Activated CD8-positive, alpha-beta memory T cell treated with anti-CD3 and anti-CD28 coated beads, Interleukin-2, amount 50 U/mL, for 24 hours (primary cell): ENCODE measurements around the gene LSAMP.

Experiments used
- DNase-seq: peaks from one replicate; pipeline ENCODE4 v3.0.0-alpha.2; 2020; ENCODE audit errors: extremely low read depth

Gene LSAMP

DNA sequence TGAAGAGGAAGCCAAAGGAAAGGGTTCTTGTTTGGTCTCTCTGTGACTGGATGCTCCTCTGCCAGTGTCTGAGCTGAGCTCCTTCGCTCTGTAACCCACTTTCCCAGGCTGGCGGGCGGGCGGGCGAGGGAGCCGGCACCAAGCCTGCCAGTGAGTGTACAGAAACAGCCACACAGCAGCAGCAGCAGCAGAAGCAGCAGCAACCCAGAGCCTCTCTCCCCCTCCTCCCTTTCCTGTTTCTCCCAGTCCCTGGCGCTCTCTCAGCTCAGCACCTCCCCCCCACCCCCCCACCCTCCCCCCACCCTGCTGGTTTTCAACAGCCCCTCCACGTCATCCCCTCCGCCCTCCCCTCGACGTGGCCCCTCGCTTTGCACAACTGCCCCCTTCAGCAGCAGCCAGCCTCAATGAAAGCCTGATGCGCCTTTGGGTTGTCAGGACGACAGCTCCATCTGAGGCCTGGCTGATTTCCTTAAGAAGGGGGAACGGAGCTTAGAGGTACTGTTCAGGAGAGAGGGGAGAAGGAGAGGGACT is at the start of gene LSAMP:
Gene LSAMP (minus strand): TSS at position 177 of the 531 bp plus-strand sequence.
- DNase-seq: no peak

DNA sequence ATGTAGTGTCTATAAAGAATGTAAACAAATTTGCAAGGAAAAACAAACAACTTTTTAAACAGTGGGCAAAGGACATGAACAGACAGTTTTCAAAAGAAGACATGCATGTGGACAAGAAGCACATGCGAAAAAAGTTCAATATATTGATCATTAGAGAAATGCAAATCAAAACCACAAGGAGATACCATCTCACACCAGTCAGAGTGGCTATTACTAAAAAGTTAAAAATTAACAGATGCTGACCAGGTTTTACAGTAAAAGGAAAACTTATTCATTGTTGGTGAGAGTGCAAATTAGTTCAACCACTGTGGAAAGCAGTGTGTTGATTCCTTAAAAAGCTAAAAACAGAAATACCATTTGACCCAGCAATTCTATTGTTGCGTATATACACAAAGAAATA is 47.1 kb upstream of the LSAMP start:
- no peak for DNase-seq

DNA sequence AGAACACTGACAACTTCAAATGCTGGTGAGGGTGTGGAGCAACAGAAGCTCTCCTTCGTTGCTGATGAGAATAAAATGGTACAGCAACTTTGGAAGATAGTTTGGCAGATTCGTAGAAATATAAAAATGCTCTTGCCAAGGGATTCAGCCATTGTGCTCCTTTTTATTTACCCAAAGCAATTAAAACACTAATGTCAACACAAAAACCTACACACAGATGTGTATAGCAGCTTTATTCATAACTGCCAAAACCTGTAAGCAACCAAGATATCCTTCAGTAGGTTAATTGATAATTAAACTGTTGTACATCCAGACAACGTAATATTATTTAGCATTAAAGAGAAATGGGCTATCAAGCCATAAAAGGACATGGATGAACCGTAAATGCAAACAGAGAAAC is 37.8 kb upstream of the LSAMP start:
- DNase-seq: no peak

DNA sequence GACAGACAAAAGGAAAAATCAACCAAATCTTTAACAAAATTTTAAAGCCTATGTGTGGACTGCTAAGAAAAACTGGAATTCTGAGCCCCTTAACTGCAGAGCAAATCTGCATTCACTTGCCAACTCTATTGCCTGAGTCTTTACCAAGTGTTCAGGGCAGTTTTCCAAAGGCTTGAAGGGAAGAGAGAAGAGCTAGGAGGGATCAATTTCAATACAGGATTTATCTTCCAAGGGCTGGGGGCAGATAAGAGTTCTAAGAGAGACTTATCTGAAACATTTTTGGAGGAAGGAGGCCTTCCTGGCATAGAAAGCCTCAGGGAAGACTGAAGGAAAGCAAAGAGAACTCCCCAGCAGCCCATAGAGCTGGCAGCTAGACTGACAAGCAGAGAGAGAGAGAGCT is 31.4 kb upstream of the LSAMP start:
- DNase-seq: no peak

DNA sequence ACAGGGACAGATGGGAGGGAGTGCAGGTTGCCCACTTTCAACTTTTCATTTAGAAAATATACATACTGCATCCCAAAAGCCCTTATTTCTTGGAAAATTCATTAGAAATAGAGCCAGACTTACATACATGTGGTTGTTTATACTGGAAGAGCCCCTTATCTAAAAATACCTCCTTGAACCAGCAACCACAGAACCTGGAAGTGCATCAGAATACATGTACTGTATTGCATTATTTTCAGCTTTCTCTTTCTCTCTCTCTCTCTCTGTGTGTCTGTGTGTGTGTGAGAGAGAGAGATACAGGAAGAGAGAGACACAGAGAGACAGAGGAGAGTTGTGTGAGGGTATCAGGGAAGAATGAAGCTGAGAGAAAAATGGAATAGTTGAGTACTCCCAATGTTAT is 29.5 kb upstream of the LSAMP start:
- no peak for DNase-seq

DNA sequence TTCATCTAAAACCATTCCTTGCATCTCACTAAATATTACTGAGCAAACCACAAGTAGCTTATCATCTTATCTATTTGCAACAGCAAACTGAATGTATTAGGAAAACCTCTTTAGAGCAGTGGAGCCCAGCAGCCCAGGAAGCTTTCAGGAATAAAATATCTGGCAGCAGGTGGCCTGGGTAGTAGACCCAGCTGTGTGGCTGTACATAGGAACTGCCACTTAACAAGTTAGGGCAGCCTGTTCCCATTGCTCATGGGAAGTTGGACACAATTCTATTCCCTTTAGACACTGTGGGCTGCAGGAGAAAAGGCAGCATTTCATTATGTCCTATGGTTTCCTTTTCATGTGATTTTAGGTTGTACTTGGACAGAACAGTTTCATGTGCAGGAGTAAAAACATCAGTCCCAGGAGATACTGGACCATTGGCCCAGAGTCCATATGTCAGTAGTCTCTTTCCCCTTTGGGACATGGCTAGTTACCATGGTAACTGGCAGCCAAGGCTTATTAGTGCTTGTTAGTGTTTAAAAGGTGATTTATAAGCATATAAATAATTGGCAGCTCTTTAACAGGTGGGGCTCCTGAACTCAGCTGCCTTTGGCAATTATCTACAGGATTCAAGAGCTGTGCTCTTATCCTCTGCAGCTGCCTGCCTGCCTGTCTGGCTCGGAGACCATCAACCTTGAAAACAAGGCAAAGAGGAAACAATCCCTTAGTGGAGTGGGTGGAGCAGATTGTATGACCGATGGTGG is 28.9 kb upstream of the LSAMP start:
- no peak for DNase-seq

DNA sequence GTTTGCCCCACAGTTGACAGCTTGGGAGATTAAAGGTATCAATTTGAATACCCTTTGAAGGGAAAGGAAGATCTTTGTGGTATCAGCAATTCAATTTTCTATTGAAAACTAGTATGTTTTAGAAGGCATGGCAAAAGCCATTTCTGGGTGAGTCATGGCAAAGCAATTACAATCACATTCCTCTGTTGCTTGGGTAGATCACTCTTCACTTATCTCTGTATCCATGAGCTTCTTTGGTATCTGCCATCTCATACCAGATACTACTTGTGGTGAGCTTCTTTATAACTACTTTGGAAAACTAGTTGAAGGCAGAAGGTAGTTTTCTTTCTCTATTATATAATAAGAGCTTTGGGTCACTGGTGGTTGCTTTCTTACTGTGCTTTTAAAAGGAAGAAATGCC is 28.3 kb upstream of the LSAMP start:
- DNase-seq: no peak

DNA sequence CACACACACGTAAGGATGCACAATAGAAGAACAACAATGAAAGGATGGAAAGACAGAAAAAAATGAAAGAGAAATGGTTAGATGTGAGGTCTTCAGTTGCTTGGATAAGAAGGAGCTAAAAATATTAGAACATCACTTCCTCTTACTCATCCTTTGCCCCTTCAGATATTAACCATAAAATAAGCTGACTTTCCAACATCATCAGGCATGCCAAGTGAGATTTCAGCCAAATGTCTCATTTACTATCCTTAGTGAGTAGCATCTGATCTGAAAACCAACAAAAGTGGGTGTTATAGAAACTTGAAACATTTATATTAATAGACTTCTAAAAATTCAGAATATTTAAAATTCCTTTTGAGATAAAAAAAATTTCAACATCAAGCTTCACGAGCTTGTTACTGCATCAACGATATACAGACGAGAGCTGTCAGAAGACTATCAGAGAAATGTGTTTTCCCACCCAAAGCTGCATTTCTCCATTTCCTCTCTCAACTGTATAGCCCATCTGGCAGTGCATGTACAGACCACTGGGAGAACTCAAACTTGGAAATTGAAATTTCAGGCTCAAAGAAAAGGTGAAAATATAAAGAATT is 25.4 kb upstream of the LSAMP start:
- no peak for DNase-seq

DNA sequence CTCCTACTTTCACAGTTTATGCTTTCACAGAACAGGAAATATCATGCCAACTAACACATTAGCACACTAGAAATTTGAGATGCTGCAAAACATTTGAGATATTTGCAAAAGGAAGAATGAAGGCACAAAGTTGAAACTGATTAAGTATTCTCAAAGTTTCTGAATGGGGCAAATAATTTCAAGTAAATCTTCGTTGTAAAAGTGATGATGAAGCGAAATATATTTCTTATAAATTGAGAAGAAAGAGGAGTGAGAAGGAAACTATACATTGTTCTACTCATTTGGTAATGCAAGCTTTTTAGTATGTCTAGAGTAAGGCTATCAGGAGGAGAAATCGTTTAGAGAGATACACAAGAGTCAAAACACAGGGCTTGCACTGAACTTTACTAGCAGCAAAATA is 24.3 kb upstream of the LSAMP start:
- DNase-seq: no peak

DNA sequence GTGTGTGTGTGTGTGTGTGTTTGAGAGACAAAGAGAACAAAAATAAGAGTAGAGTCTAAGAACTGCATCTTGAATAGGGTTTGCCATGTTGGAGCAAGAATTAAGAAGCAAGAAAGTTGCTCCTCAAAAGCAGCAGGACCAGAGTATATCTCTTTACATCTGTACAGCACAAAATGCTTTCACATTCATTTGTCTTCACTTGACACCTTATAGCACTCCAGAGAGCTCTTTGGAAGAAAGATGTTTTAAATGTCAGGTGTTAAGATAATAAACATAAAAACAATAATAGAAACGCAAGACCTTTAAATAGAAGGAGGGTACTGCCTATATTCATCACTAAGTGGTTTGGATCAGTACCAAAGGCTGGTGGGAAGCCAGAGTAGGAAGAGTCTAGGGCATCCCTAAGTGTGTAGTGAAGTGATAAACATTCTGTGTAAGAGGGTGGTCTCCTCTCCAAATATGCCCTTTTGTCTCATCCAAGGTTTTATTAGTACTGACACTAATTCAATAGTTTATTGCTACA is 19.1 kb upstream of the LSAMP start:
- DNase-seq: no peak

DNA sequence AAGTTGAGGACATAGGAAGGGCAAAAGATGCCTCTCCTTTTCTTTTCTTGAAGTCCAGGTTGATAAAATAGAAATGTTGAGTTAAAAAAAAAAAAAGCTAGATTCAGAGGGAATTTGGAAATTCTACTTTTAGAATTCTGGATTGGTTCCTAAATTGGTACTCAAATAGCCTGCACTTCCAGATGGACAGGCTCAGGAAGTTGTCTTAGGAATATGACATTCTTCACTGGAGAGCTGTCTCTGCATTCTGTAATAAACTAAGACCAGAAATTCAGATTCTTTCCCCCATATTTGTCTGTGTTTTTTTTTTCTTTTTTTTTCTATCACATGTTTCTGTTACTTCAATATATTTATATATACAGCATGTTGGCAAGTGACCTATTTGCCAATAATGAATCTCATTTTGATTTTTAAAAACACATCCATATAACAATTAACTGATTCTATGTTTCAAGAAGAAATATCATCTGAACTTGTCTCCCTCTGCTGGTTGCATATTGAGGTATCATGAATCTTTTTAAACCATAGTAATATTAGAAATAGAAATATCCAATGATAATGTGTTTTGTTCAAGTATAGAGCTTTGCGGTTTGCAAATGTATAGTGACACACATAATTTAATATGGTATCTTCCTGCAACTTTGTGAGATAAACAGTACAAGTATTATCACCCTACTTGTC is 8.5 kb upstream of the LSAMP start:
- no peak for DNase-seq

DNA sequence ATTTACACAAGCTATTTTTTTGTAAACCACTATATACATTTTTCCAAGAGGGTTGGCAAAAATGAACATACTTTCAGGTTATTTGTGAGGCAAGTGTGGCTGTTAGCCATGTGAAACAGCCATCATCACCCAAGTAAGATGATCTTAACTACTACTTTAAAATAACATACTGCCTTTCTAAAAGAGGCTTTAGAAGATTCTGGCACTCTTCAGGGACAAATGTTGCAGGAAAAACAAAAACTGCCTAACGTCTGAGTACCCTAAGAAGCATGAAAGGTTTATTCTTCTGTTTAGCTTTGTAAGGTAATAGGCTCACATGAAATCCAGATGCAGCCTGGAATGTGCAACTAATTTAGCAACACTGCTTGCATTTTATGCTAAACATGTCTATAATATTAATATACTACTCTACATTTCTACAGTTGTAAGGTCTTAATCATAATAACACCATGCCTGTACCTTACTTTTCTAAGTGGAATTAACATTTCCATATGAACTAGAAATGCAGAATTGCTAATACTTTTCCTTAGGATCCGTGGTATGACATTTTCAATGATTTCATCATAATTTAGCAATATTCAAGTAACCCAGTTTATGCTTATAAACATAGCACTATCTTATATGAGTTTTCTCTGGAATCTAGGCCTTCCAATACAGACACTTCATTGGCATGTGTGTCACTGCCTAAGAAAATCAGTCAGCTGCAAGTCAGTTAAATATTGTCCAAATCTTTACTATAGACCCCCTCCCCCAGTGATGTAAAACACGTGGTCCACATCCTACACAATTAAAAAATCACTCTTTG is 4.5 kb upstream of the LSAMP start:
- no peak for DNase-seq

DNA sequence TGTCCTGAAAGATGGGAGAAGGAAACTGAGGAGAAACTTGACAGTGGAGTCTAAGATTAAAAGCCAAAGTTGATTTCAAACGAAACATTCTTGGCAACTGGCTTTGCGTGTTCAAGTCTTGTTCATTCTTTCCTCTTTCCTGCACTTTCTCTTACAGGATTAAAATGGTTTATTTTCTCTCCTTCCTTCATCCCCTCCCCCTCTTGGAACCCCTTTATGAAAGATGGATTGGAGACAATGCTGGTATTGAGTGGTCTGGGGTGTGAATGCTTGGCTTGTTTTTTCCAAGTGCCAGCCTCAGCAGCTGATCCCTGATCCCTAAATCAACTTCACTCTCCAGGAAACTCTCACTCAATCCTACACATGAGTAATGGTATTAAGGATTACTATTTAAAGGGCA is 703 bp upstream of the LSAMP start:
- no peak for DNase-seq

DNA sequence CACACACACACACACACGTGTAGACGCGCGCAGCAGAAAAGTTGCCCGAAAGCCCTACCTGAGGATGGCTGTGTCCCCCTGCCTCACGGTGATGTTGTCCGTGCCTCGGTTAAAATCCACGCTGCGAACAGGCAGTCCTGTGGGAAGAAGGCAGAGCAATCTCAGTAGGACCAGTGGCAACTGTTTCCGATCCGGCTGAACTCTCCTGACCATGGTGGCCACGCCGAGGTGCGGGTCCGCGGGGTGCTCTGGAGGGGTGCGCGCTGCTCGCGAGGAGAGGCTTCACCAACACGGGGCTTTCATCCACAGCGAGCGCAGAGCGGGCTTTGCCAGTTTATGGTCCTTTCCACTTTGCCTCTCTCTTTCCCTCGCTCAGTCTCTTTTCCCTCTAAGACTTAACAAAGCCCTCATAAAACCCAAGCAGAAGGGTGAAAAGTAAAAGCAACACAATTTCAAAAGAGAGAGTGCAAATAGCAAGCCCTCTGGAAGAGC is 422 bp downstream of the LSAMP start:
- DNase-seq: no peak

DNA sequence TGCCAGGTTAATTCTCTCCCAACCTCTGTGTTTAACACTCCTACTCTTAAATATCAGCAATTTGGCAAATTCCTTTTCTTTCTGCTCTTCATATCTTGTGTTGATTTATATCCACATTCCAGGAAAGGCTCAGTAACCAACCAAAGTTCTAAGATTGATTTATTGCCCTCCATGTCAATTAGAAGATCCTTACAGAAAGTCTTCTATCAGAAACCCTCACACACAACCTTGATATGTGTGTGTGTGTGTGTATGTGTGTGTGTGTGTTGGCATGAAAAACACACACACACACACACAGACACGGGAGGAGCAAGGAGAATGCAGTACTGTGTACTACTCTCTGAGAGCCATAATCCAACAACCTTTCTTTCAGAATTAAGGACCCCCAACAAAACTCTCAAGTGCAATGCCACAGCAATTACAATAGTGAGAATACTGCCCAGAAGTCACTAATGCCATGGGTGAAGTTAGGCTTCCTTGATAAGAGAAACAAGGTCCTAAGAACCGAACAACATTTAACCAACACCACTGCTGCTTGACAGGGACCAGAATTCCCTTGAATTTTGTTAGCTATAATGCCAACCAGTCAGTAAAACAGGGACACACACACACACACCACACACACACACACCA is 1.1 kb downstream of the LSAMP start:
- DNase-seq: no peak

DNA sequence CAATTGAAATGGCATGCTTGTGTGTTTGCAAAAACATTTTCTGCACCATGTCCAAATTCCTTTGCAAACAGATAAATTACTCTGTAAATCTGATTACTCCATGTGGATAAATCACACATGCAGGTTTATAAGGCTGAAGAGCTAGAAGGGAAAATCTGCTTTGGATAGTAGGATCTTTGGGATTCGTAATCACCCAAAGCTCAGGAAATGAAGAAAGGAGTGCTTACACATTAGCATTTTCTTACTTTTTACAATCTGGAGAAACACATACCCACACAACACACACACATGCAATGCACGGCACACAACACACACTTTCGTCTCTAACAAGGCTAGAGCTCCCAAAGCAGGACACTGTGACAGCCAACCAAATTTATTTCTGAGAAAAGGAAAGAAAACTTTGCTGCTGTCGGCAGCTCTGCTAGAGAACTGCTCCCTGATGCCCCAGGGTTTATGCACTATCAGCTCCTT is 2.1 kb downstream of the LSAMP start:
- no peak for DNase-seq

DNA sequence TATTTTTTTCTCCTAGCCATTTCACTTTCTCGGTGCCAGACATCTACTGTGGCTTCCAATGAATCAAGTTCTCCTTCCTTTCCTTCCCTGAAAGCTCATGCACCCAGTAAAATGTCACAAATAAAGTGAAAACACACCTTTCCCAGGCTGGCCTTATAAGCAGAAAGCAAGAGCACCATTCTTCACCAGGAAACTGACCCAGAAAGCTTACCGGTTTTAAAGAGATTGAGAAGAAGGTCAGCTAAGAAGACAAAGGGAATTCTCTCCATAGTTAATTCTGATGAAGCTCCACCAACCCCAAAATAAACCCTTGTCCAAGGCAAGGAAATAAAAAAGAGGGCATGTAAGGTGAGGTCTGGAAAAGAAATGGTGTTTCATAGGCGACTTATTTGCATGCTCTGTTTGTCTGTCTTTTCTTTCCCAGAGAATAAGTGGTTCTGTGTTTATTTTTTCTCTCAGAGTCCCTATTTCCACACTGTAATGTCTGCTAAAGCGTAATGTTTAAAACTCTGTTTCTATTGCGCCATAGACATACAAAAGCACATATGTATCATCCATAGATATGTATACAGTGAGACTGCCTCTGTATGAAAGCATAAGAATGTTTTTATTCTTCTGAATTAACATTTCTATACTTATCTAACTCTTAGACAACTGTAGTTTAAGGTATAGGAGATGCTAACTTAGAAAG is 2.8 kb downstream of the LSAMP start:
- DNase-seq: no peak

DNA sequence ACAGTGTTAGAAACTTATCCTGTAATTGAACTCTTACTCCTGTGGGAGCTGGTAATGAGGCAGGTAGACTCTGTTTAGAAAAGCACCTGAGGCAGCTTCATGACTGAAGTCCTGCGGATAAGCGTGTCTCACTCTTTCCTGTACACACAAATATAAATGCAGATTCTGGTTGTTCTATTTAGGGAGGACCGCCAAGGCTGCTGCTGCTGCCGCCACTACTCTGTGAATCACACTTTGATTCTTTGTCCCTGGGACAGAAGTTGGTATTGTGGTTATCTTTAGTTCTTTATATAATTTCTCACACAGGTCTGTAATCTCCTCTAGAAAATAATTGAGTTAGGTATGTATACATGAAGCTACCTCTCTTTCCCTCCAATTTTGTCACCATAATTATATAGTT is 3.6 kb downstream of the LSAMP start:
- no peak for DNase-seq

DNA sequence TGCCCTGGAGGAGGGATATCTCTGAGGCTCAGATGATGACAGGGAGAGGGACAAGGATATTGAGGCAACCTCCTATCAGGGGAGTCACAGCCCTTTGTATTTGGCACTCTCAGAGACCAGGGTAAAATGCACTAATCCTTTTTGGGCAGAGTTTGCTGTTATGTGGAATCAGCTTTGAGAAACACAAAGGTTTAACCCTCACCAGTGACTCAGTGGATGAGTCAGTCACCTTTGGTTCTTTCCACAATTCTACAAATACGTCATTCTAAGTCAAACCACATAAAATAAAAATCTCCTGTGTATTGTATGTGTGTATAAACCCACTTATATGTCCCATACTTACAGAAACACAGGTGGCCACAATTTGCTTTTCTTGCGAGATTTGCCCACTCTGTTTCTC is 5.1 kb downstream of the LSAMP start:
- no peak for DNase-seq

DNA sequence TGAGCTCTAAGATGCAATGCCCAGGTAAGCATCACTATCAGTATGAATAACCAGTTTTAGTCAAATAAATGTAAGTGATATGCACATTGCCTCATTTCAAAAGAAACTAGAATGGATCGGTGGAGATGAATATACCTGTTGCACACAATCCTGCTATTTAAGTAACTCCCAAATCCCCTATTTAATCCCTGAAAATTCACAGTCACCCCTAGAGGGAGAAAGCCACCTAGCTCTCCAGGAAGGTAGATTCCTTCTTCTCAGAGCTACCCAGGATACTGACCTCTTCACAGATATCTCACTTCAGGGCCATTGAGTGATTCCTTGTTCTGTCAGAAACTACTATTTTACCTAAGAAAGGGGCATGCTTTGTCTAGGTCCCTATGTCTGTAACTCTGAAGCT is 11.7 kb downstream of the LSAMP start:
- DNase-seq: no peak

DNA sequence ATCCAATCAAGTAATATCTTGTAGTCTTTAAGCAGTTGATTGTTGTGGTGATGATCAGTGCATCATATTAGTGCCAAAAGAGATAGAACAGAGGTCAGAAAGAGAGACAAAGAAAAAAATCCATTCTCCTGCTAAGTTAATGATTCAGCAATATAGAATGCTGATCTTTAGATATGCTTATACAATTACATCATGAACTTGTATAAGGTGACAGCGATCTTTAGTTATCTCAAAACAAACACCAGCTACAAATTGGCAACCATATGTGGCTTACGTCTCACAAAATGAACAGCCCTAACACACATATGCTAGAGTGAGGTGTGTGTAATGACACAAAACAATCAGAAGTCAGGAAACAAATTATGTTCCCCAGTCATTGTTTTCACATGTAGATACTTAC is 12.5 kb downstream of the LSAMP start:
- DNase-seq: no peak
